HL-60 (cell line): ENCODE measurements around the gene AFF3.

Source experiments
- GABPA ChIP-seq: IDR thresholded peaks from 2 replicates; pipeline ENCODE4 v1.6.1; 2012; ENCODE audit warnings: low read depth
- POLR2AphosphoS5 ChIP-seq: IDR thresholded peaks from 2 replicates; pipeline ENCODE4 v1.6.1; 2012; ENCODE audit warnings: low read depth
- TF ChIP-seq, protein P1 (sequence below): IDR thresholded peaks from one replicate; pipeline ENCODE4 v1.5.1; 2011; ENCODE audit warnings: low read length, control low read depth, inconsistent platforms; ENCODE audit not compliant: insufficient read depth
- TF ChIP-seq, protein P2 (sequence below): IDR thresholded peaks from 2 replicates; pipeline ENCODE4 v1.6.1; 2012; ENCODE audit warnings: low read depth; ENCODE audit not compliant: insufficient replicate concordance

DNA sequence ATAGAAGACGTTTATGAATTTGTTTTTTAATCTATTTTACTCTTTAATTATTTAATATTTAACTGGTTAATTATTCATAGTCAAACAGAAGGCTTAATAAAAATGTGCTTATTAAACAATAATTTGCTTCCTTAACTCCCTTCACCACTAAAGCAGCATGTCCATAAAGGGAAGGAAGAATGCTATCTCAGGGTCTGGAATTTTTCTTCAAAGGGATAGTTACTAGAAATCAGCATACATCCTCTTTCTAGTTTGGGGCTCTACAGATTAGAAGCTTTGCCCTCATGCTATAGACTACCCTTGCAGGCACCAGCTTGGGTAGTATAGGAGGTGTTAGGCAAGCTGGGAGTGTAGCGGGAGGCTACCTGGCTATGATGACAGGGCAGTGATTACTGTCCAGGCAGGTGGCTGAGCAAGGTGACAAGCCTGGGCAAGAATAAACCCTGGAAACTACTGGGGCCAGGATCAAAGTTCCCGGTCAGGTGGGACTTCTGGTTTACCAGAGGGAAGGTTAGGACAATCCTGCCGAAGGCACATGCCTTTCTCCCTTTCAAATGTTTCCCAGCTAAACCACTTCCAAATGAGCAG, 376.6 kb downstream of the AFF3 start:
- TF ChIP-seq, protein P1, sequence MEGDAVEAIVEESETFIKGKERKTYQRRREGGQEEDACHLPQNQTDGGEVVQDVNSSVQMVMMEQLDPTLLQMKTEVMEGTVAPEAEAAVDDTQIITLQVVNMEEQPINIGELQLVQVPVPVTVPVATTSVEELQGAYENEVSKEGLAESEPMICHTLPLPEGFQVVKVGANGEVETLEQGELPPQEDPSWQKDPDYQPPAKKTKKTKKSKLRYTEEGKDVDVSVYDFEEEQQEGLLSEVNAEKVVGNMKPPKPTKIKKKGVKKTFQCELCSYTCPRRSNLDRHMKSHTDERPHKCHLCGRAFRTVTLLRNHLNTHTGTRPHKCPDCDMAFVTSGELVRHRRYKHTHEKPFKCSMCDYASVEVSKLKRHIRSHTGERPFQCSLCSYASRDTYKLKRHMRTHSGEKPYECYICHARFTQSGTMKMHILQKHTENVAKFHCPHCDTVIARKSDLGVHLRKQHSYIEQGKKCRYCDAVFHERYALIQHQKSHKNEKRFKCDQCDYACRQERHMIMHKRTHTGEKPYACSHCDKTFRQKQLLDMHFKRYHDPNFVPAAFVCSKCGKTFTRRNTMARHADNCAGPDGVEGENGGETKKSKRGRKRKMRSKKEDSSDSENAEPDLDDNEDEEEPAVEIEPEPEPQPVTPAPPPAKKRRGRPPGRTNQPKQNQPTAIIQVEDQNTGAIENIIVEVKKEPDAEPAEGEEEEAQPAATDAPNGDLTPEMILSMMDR, result no peak
- TF ChIP-seq POLR2AphosphoS5 (no peak), GABPA (no peak)
- TF ChIP-seq, protein P2, sequence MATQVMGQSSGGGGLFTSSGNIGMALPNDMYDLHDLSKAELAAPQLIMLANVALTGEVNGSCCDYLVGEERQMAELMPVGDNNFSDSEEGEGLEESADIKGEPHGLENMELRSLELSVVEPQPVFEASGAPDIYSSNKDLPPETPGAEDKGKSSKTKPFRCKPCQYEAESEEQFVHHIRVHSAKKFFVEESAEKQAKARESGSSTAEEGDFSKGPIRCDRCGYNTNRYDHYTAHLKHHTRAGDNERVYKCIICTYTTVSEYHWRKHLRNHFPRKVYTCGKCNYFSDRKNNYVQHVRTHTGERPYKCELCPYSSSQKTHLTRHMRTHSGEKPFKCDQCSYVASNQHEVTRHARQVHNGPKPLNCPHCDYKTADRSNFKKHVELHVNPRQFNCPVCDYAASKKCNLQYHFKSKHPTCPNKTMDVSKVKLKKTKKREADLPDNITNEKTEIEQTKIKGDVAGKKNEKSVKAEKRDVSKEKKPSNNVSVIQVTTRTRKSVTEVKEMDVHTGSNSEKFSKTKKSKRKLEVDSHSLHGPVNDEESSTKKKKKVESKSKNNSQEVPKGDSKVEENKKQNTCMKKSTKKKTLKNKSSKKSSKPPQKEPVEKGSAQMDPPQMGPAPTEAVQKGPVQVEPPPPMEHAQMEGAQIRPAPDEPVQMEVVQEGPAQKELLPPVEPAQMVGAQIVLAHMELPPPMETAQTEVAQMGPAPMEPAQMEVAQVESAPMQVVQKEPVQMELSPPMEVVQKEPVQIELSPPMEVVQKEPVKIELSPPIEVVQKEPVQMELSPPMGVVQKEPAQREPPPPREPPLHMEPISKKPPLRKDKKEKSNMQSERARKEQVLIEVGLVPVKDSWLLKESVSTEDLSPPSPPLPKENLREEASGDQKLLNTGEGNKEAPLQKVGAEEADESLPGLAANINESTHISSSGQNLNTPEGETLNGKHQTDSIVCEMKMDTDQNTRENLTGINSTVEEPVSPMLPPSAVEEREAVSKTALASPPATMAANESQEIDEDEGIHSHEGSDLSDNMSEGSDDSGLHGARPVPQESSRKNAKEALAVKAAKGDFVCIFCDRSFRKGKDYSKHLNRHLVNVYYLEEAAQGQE, result no peak
